Fibroblast of lung (primary cell): ENCODE results near the gene CDH4. TPM values are rescaled to one million over a fixed set of nuclear protein-coding genes. Genes with fewer than 3 reads are reported as not detected.
"Not testable (repeated sequence)": the region's sequence is repeated elsewhere in the genome, so short reads cannot be mapped to it uniquely, and the experiment has no call there.

Source experiments
- DNase-seq, 2 donors: peaks; one replicate each; pipeline versions ENCODE4 v3.0.0 to v3.0.0-alpha.2; 2010; ENCODE audit warnings: low read depth in 2 of 2
- H2AFZ ChIP-seq: 2 replicates; pipeline ENCODE4 v1.5.1; 2012; ENCODE audit warnings: low read length, control low read depth, inconsistent platforms
- H3K27ac ChIP-seq: 2 replicates; pipeline ENCODE4 v1.5.1; 2011; ENCODE audit warnings: low read length, control low read depth; ENCODE audit not compliant: insufficient read depth
- H3K27me3 ChIP-seq: 2 replicates; pipeline ENCODE4 v1.5.1; 2011; ENCODE audit warnings: mild to moderate bottlenecking, low read length; ENCODE audit not compliant: control insufficient read depth, insufficient read depth
- H3K36me3 ChIP-seq: 2 replicates; pipeline ENCODE4 v1.5.1; 2011; ENCODE audit warnings: low read length; ENCODE audit not compliant: control insufficient read depth, insufficient read depth
- H3K4me1 ChIP-seq: 2 replicates; pipeline ENCODE4 v1.5.1; 2011; ENCODE audit warnings: low read length; ENCODE audit not compliant: control insufficient read depth, insufficient read depth; ENCODE audit errors: extremely low read depth
- H3K4me2 ChIP-seq: 2 replicates; pipeline ENCODE4 v1.5.1; 2011; ENCODE audit warnings: low read length, control low read depth; ENCODE audit not compliant: insufficient read depth; ENCODE audit errors: extremely low read depth
- H3K4me3 ChIP-seq, 4 experiments: fragments of 200-600 bp in 1 of 4; sonication (generic) in 1 of 4; replicated peaks in 1 of 4; 2 replicates each; pipeline ENCODE4 v1.5.1; 2011 to 2016; ENCODE audit warnings: low read length in 4 of 4, low read depth in 3 of 4, mild to moderate bottlenecking in 3 of 4, control low read depth in 2 of 4, inconsistent platforms in 1 of 4, mixed read lengths in 1 of 4; ENCODE audit not compliant: insufficient read depth in 1 of 4; ENCODE audit errors: control extremely low read depth in 1 of 4
- H3K79me2 ChIP-seq: 2 replicates; pipeline ENCODE4 v1.5.1; 2012; ENCODE audit warnings: mild to moderate bottlenecking, low read length, inconsistent platforms; ENCODE audit not compliant: control insufficient read depth, insufficient read depth
- H3K9ac ChIP-seq: 2 replicates; pipeline ENCODE4 v1.5.1; 2011; ENCODE audit warnings: mild to moderate bottlenecking, low read length, control low read depth; ENCODE audit not compliant: insufficient read depth
- H3K9me3 ChIP-seq: 2 replicates; pipeline ENCODE4 v1.5.1; 2012; ENCODE audit warnings: low read depth, low read length; ENCODE audit not compliant: control insufficient read depth, insufficient read depth
- H4K20me1 ChIP-seq: 2 replicates; pipeline ENCODE4 v1.5.1; 2011; ENCODE audit warnings: low read length; ENCODE audit not compliant: control insufficient read depth, insufficient read depth; ENCODE audit errors: extremely low read depth
- EZH2 ChIP-seq: IDR thresholded peaks from 2 replicates; pipeline ENCODE4 v1.5.1; 2012; ENCODE audit warnings: low read length, control low read depth, mild to moderate bottlenecking; ENCODE audit errors: missing control alignments
- polyA plus RNA-seq, 2 donors: library from polyadenylated mRNA; depleted of rRNA in 1 of 2; stranded (reverse) in 1 of 2; unstranded in 1 of 2; fragments of >200 nt; gene quantifications; 2 replicates each; pipeline ENCODE4 v1.2.1, GENCODE V29; 2011 to 2012; ENCODE audit warnings: missing spikeins in 1 of 2
- total RNA-seq: library from RNA; depleted of rRNA; stranded (reverse); fragments of >200 nt; gene quantifications from 2 replicates; pipeline ENCODE4 v1.2.1, GENCODE V29; 2014
- TF ChIP-seq, protein P1 (sequence below), 2 donors: IDR thresholded peaks in 1 of 2; conservative IDR thresholded peaks in 1 of 2; 1 replicate in 1 of 2; 2 replicates in 1 of 2; pipeline ENCODE4 v1.5.1; 2011 to 2012; ENCODE audit warnings: low read length in 2 of 2, control low read depth in 1 of 2, inconsistent platforms in 1 of 2, low read depth in 1 of 2, mild to moderate bottlenecking in 1 of 2

The CDH4 gene
- total and polyA plus RNA-seq, 2 donors (not counting 1 experiment from before 2014, with no cell fraction given) = 4.8 to 6.8 TPM

DNA sequence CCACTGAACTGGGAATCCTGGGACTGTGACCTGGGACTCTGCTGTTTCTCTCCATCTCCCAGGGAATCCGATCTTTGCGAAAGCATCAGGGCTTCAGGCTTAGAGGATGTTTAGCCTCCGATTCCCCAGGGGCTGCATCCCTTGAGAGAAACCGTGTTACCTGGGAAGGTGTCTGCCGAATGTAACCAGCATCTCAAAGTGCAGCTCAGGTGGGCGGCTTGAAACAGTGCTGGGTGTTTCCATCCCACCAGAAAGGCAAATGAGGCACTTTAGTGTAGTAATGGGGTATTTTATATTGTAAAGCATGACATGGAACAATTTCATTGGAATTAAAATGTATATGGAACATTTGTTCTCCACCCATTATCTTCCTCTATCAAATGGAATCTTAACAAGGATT lies 15.2 kb downstream of the CDH4 start:
- Histone ChIP-seq H3K9ac (no peak overlapping the region), H4K20me1 (no peaks in the 10 kb centered on the region), H3K9me3 (no peaks in the 10 kb centered on the region)

DNA sequence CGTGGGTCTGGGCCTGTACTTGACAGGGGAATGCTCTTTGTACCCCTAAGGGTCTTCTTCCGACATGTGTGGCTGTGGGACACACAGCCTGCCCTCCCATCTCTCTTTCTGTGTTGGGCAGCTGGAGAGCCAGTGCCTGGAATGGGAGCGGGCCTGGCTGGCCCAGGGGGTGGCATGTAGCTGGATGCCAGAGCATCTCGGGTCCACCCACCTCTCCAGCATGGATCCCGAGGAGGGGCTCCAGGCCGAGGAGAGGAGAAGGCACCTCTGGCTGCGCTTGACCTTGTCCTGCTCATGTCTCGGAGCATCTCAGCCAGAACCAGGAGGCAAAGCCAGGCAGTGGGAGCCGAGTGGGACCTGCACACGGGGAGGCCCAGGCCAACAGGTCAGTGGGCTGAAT lies 16.0 kb downstream of the CDH4 start:
- peaks cover 5% of the 10 kb centered on the region for H3K4me1 ChIP-seq
- H3K4me2 ChIP-seq = no peak overlapping the region
- no peak overlapping the region for H3K4me3 ChIP-seq
- no peaks in the 10 kb centered on the region for H3K9me3 ChIP-seq
- DNase-seq = no peak
- no peaks in the 10 kb centered on the region for H4K20me1 ChIP-seq
- H3K27me3 ChIP-seq = no peaks in the 10 kb centered on the region
- H3K79me2 ChIP-seq = peaks cover 3% of the 10 kb centered on the region
- no peak overlapping the region for H2AFZ ChIP-seq
- H3K36me3 ChIP-seq = no peaks in the 10 kb centered on the region
- no peak overlapping the region for H3K9ac ChIP-seq
- TF ChIP-seq, protein P1, sequence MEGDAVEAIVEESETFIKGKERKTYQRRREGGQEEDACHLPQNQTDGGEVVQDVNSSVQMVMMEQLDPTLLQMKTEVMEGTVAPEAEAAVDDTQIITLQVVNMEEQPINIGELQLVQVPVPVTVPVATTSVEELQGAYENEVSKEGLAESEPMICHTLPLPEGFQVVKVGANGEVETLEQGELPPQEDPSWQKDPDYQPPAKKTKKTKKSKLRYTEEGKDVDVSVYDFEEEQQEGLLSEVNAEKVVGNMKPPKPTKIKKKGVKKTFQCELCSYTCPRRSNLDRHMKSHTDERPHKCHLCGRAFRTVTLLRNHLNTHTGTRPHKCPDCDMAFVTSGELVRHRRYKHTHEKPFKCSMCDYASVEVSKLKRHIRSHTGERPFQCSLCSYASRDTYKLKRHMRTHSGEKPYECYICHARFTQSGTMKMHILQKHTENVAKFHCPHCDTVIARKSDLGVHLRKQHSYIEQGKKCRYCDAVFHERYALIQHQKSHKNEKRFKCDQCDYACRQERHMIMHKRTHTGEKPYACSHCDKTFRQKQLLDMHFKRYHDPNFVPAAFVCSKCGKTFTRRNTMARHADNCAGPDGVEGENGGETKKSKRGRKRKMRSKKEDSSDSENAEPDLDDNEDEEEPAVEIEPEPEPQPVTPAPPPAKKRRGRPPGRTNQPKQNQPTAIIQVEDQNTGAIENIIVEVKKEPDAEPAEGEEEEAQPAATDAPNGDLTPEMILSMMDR (conservative IDR thresholded peaks at IDR 0.05 in 1 of 2, IDR thresholded peaks at IDR 0.05 in 1 of 2; ENCODE audit: low read depth in 1 of 2, low read length in 2 of 2) = no peak
- H3K27ac ChIP-seq = no peak overlapping the region

More for the DNA sequence above, 15.2 kb downstream of the CDH4 start:
- Histone ChIP-seq H3K79me2 (peaks cover 3% of the 10 kb centered on the region), H3K36me3 (no peaks in the 10 kb centered on the region), H3K27me3 (no peaks in the 10 kb centered on the region), H3K4me2 (no peak overlapping the region), H3K4me3 (no peak overlapping the region), H3K4me1 (peaks cover 5% of the 10 kb centered on the region), H2AFZ (no peak overlapping the region), H3K27ac (no peak overlapping the region)
- TF ChIP-seq EZH2 = no peak
- TF ChIP-seq, protein P1 (conservative IDR thresholded peaks at IDR 0.05 in 1 of 2, IDR thresholded peaks at IDR 0.05 in 1 of 2; ENCODE audit: low read depth in 1 of 2, low read length in 2 of 2) = no peak
- DNase-seq = no peak

DNA sequence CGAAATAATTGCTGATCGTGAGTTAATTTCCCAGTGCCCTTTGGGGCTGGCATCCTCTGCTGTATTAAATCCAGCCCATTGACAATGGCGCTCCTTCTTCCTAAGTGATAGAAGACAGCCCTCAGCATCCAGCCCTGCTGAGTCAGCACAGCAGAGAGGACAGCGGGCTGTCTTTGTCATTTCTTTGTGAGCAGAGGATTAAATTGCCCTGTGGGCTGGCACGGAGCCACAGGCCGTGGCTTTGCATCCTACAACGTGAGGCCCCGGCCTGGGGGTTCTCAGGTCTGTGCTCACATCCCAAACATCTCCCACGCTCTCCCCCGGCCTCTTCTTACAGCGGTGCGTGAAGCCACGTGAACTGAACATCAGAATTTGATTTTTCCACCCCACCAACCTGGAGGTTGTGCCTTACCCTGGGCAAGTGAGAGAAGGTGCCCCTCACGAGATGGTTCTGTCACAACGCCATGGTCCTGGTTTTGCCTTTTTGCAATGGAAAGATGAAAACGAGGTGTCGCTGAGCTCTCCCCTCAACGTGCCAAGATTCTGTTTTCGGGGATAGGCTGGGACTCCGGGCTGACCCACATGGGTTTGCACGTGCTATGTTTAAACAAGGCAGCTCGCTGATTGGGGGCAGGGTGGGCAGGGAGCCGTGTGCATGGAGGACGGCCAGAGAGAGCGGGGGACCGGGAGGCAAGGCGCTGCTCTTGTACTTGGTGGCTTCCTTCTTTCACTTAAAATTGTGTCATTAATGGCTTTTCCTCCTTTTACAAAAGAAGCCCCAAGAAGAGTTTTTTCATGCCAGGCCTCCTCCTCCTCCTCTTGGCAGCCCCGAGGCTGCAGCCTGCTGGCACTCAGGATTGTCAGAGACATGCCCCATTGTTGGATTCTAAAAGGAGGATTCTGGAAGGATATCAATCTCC lies 19.5 kb downstream of the CDH4 start:
- Histone ChIP-seq H4K20me1 (no peaks in the 10 kb centered on the region), H3K36me3 (no peaks in the 10 kb centered on the region), H3K27me3 (no peaks in the 10 kb centered on the region), H3K4me1 (peaks cover 5% of the 10 kb centered on the region), H3K27ac (no peak overlapping the region), H3K4me3 (no peak overlapping the region), H3K79me2 (peaks cover 4% of the 10 kb centered on the region), H2AFZ (peak overlapping the region; percentile 64), H3K9ac (no peak overlapping the region), H3K9me3 (no peaks in the 10 kb centered on the region), H3K4me2 (peak overlapping the region; percentile 71)
- TF ChIP-seq, protein P1 (conservative IDR thresholded peaks at IDR 0.05 in 1 of 2, IDR thresholded peaks at IDR 0.05 in 1 of 2; ENCODE audit: low read depth in 1 of 2, low read length in 2 of 2) = no peak
- peak; percentile 21 to 31 for DNase-seq

DNA sequence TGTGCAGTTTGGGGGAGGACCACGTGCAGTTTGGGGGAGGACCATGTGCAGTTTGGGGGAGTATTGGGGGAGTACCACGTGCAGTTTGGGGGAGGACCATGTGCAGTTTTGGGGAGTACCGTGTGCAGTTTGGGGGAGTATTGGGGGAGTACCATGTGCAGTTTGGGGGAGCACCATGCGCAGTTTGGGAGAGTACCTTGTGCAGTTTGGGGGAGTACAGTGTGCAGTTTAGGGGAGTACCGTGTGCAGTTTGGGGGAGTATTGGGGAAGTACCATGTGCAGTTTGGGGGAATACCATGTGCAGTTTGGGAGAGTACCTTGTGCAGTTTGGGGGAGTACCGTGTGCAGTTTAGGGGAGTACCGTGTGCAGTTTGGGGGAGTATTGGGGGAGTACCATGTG lies 21.0 kb downstream of the CDH4 start:
- not testable (repeated sequence) for H3K9ac ChIP-seq, H3K27ac ChIP-seq, H3K79me2 ChIP-seq, H3K4me3 ChIP-seq, H3K4me1 ChIP-seq, H3K9me3 ChIP-seq, H3K4me2 ChIP-seq, H3K36me3 ChIP-seq, DNase-seq, H2AFZ ChIP-seq, H4K20me1 ChIP-seq, H3K27me3 ChIP-seq
